Natural killer cell (primary cell): ENCODE measurements around the gene NDUFC2. TPM values are rescaled to one million over a fixed set of nuclear protein-coding genes. Genes with fewer than 3 reads are reported as not detected.

Experiments
- ATAC-seq, 3 donors: fragments of 150-1000 bp in 2 of 3; fragments of 200-7000 bp in 1 of 3; cut with Tn5 transposase; 1 replicate in 1 of 3; 2 replicates in 2 of 3; pipeline ENCODE4 v1.10.0; 2021; ENCODE audit warnings: mild to moderate bottlenecking in 2 of 3, moderate library complexity in 2 of 3
- DNase-seq, 2 donors: peaks; one replicate each; pipeline versions ENCODE4 v3.0.0 to v3.0.0-alpha.2; 2013 to 2021; ENCODE audit warnings: mixed read lengths in 1 of 2
- H3K27ac ChIP-seq: one replicate; pipeline ENCODE4 v1.5.1; 2013; ENCODE audit warnings: mild to moderate bottlenecking, low read length
- H3K27me3 ChIP-seq: one replicate; pipeline ENCODE4 v1.6.1; 2013; ENCODE audit warnings: low read length; ENCODE audit not compliant: control insufficient read depth, insufficient read depth
- H3K36me3 ChIP-seq: one replicate; pipeline ENCODE4 v1.6.1; 2013; ENCODE audit warnings: low read length; ENCODE audit not compliant: control insufficient read depth, insufficient read depth
- H3K4me1 ChIP-seq: one replicate; pipeline ENCODE4 v1.6.1; 2013; ENCODE audit warnings: low read length; ENCODE audit not compliant: control insufficient read depth, insufficient read depth
- H3K4me3 ChIP-seq: one replicate; pipeline ENCODE4 v1.5.1; 2013; ENCODE audit warnings: low read length
- H3K9me3 ChIP-seq: one replicate; pipeline ENCODE4 v1.6.1; 2013; ENCODE audit warnings: low read length; ENCODE audit not compliant: control insufficient read depth, insufficient read depth
- H3K27ac Mint-ChIP-seq, 2 donors: one replicate each; pipeline ENCODE4 v1.8.0; 2022; ENCODE audit warnings: mild to moderate bottlenecking in 2 of 2, mixed read lengths in 2 of 2, moderate library complexity in 1 of 2
- H3K27me3 Mint-ChIP-seq, 2 donors: one replicate each; pipeline ENCODE4 v1.8.0; 2022; ENCODE audit warnings: low read depth in 2 of 2, mixed read lengths in 2 of 2
- H3K36me3 Mint-ChIP-seq: one replicate; pipeline ENCODE4 v1.8.0; 2022; ENCODE audit warnings: mixed read lengths
- H3K4me1 Mint-ChIP-seq, 2 donors: one replicate each; pipeline ENCODE4 v1.8.0; 2022; ENCODE audit warnings: mixed read lengths in 2 of 2
- H3K4me3 Mint-ChIP-seq: one replicate; pipeline ENCODE4 v1.8.0; 2022; ENCODE audit warnings: mild to moderate bottlenecking, moderate library complexity, mixed read lengths
- H3K9me3 Mint-ChIP-seq, 2 donors: one replicate each; pipeline ENCODE4 v1.8.0; 2022; ENCODE audit warnings: mixed read lengths in 2 of 2
- CTCF ChIP-seq: fragments of 200-600 bp; IDR thresholded peaks from one replicate; pipeline ENCODE4 v1.8.0; 2022; ENCODE audit warnings: antibody characterized with exemption
- WGBS: methylation state at CpG from one replicate; pipeline ENCODE4 v1.1.7; 2013; ENCODE audit warnings: missing lambda C conversion rate; ENCODE audit not compliant: insufficient coverage; 5-methylcytosine and 5-hydroxymethylcytosine counted together
- intact Hi-C: fragments of 100-400 bp; cut with micrococcal nuclease; formaldehyde crosslinking; loops from one replicate; pipeline ENCODE4 v1.14.2; 2022
- total RNA-seq, 4 donors: library from RNA; stranded (reverse); fragments of 120-200 nt in 1 of 4; gene quantifications; one replicate each; pipeline versions ENCODE4 v1.2.3 to v1.2.4, GENCODE V29; 2013 to 2022

The NDUFC2 gene
- total RNA-seq, 3 donors from 2014 or later (not counting 1 experiment from before 2014, with no cell fraction given), result 51.8 to 75.4 (median 60.2) TPM

GRCh38 chr11:78036313-78036712 lies 43.3 kb downstream of the NDUFC2 start:
- Mint-ChIP-seq H3K4me3 (no peak overlapping the region), H3K27ac (no peak overlapping the region), H3K27me3 (no peaks in the 10 kb centered on the region), H3K36me3 (no peaks in the 10 kb centered on the region), H3K4me1 (peaks cover 10 to 12% of the 10 kb centered on the region in 2 donors), H3K9me3 (no peaks in the 10 kb centered on the region)
- Histone ChIP-seq H3K9me3 (no peaks in the 10 kb centered on the region), H3K36me3 (no peaks in the 10 kb centered on the region), H3K27ac (no peak overlapping the region), H3K4me1 (peaks cover 15% of the 10 kb centered on the region), H3K27me3 (no peaks in the 10 kb centered on the region), H3K4me3 (no peak overlapping the region)
- 96% methylated on average over 2 of the region's 3 CpGs for WGBS
- TF ChIP-seq CTCF, result no peak
- intact Hi-C loops, result no loop called here
- DNase-seq (no peak), ATAC-seq (no peak)

DNA sequence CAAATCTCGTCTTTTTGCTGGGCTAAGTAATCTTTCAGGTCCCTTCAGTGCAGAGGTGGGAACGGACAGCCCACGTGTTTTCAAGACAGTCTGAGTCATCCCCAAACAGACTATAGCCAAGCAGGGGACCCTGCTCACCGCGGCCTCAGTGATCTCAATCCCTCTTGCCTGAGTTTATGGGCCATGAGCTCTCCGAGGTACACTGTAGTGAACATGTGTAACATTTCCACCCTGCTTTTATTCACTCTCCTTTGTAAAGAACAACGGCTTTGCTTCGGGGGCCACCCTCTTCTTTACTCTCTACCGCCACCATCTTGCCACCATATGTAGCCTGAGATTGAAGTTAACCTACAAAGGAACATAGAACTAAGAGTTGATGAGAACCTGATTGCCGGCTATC lies 45.0 kb downstream of the NDUFC2 start:
- H3K27ac ChIP-seq, result no peak overlapping the region
- H3K4me3 Mint-ChIP-seq, result no peak overlapping the region
- H3K27me3 ChIP-seq, result no peaks in the 10 kb centered on the region
- no peak overlapping the region for H3K4me3 ChIP-seq
- H3K4me1 ChIP-seq, result peaks cover 6% of the 10 kb centered on the region
- peaks cover 1 to 2% of the 10 kb centered on the region in 2 donors for H3K4me1 Mint-ChIP-seq
- no peaks in the 10 kb centered on the region for H3K36me3 Mint-ChIP-seq
- no peaks in the 10 kb centered on the region for H3K9me3 Mint-ChIP-seq
- intact Hi-C loops, result no loop called here
- H3K36me3 ChIP-seq, result no peaks in the 10 kb centered on the region
- no peaks in the 10 kb centered on the region for H3K27me3 Mint-ChIP-seq
- H3K9me3 ChIP-seq, result no peaks in the 10 kb centered on the region
- DNase-seq, result no peak
- H3K27ac Mint-ChIP-seq, result no peak overlapping the region
- TF ChIP-seq CTCF, result no peak
- no peak for ATAC-seq
- WGBS, result 84% methylated on average over 10 of the region's 10 CpGs

DNA sequence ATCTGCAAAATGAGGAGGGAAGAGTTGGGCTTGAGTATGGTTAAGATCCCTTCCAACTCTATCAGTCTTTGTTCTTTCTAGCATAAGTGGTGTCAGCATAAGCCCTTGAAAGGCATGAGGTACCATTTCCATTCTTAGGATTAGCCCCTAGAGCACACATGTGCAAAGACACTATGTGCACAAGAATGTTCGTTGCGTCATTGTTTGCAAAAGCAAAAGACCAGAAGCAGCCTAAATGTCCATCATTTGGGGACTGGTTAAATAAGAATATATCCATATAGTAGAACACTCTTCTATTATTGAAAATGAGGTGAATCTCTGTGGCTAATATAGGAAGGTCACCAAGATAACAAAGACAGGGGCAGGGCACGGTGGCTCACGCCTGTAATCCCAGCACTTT lies 46.6 kb downstream of the NDUFC2 start:
- 71% methylated on average over 4 of the region's 4 CpGs for WGBS

More for the DNA sequence above, 46.6 kb downstream of the NDUFC2 start:
- Histone ChIP-seq H3K27ac (no peak overlapping the region), H3K9me3 (no peaks in the 10 kb centered on the region), H3K4me3 (no peak overlapping the region), H3K27me3 (no peaks in the 10 kb centered on the region), H3K4me1 (no peaks in the 10 kb centered on the region), H3K36me3 (no peaks in the 10 kb centered on the region)
- Mint-ChIP-seq H3K9me3 (no peaks in the 10 kb centered on the region), H3K36me3 (no peaks in the 10 kb centered on the region), H3K4me1 (no peaks in the 10 kb centered on the region), H3K27ac (no peak overlapping the region), H3K27me3 (no peaks in the 10 kb centered on the region), H3K4me3 (no peak overlapping the region)
- intact Hi-C loops, result no loop called here
- DNase-seq (no peak), ATAC-seq (no peak)
- no peak for TF ChIP-seq CTCF
